ENCODE measurements around the gene RFNG.

The RFNG gene

DNA sequence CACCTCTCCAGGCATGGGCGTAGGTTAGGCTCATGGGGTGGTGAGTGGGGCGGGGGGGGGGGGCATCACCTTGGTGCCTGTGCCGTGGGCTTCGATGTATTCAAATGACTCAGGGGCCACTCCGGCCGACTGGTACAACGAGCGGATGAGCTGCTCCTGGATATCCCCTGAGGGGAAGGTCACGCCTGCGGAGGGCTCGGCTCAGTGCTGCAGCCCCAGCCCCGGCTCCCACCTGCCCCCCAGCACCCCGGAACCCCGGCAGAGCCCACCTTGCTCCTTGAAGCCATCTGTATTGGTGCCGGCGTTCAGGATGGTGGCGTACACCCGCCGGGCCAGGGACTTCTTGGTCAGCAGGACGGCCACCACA lies 41.0 kb upstream of the RFNG start:
- ChIA-PET POLR2A (no interaction called here), CTCF (no interaction called here)
- WGBS (ENCODE audit: insufficient coverage): 98% methylated on average over 18 of the region's 20 CpGs
- Histone ChIP-seq H3K9me3 (ENCODE audit: control extremely low read depth in 1 of 5, control insufficient read depth in 4 of 5, insufficient read depth in 2 of 5, low read depth in 1 of 5, low read length in 4 of 5) (no peaks in the 10 kb centered on the region), H3K27me3 (replicated peaks in 2 of 5; ENCODE audit: control insufficient read depth in 4 of 5, insufficient read depth in 5 of 5, low read length in 4 of 5) (no peaks in the 10 kb centered on the region), H3K4me1 (ENCODE audit: control extremely low read depth in 1 of 4, control insufficient read depth in 4 of 4, insufficient read depth in 4 of 4, low read length in 3 of 4) (peaks cover 0 to 20% (median 14%) of the 10 kb centered on the region in 4 experiments), H3K4me3 (ENCODE audit: control insufficient read depth in 1 of 7, extremely low read depth in 1 of 7, insufficient read depth in 4 of 7, low read depth in 2 of 7, low read length in 6 of 7) (no peak overlapping the region), H3K27ac (ENCODE audit: insufficient read depth in 1 of 2, low read depth in 1 of 2, low read length in 2 of 2, poor library complexity in 1 of 2, severe bottlenecking in 2 of 2) (no peak overlapping the region), H3K36me3 (ENCODE audit: control insufficient read depth in 4 of 4, insufficient read depth in 4 of 4, low read length in 3 of 4) (peaks cover 0 to 86% (median 55%) of the 10 kb centered on the region in 4 experiments)
- no peak for DNase-seq

DNA sequence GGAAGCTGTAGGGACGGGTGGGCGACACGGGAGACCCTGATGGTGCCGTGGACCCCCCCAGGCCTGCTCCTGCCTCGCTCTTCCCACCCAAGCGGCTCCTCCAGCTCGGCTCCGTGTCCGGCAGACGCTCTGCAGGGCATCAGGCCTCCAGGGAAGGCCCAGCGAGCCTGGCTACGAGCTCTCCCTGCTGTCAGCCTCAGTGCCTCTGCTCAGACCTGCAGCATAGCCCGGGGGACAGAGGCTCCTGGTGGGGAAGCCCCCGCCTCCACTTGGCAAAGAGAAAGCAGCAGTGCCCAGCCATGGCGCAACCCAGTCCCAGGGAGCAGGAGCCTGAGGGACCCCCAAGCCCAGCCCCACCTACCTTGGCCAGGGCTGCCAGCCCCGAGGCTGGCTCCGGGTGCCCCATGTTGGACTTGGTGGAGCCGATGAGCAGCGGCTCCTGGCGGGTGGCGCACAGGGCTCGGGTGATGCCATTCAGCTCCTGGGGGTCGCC lies 40.5 kb upstream of the RFNG start:
- CTCF ChIA-PET: no interaction called here
- peaks cover 0 to 91% (median 59%) of the 10 kb centered on the region in 4 experiments for H3K36me3 ChIP-seq (ENCODE audit: control insufficient read depth in 4 of 4, insufficient read depth in 4 of 4, low read length in 3 of 4)
- no peak for DNase-seq
- H3K4me3 ChIP-seq (ENCODE audit: control insufficient read depth in 1 of 7, extremely low read depth in 1 of 7, insufficient read depth in 4 of 7, low read depth in 2 of 7, low read length in 6 of 7): no peak overlapping the region
- H3K27me3 ChIP-seq (replicated peaks in 2 of 5; ENCODE audit: control insufficient read depth in 4 of 5, insufficient read depth in 5 of 5, low read length in 4 of 5): no peaks in the 10 kb centered on the region
- POLR2A ChIA-PET: no interaction called here
- WGBS (ENCODE audit: insufficient coverage): 96% methylated on average over 18 of the region's 23 CpGs
- H3K27ac ChIP-seq (ENCODE audit: insufficient read depth in 1 of 2, low read depth in 1 of 2, low read length in 2 of 2, poor library complexity in 1 of 2, severe bottlenecking in 2 of 2): no peak overlapping the region
- no peaks in the 10 kb centered on the region for H3K9me3 ChIP-seq (ENCODE audit: control extremely low read depth in 1 of 5, control insufficient read depth in 4 of 5, insufficient read depth in 2 of 5, low read depth in 1 of 5, low read length in 4 of 5)
- H3K4me1 ChIP-seq (ENCODE audit: control extremely low read depth in 1 of 4, control insufficient read depth in 4 of 4, insufficient read depth in 4 of 4, low read length in 3 of 4): peaks cover 0 to 19% (median 10%) of the 10 kb centered on the region in 4 experiments

DNA sequence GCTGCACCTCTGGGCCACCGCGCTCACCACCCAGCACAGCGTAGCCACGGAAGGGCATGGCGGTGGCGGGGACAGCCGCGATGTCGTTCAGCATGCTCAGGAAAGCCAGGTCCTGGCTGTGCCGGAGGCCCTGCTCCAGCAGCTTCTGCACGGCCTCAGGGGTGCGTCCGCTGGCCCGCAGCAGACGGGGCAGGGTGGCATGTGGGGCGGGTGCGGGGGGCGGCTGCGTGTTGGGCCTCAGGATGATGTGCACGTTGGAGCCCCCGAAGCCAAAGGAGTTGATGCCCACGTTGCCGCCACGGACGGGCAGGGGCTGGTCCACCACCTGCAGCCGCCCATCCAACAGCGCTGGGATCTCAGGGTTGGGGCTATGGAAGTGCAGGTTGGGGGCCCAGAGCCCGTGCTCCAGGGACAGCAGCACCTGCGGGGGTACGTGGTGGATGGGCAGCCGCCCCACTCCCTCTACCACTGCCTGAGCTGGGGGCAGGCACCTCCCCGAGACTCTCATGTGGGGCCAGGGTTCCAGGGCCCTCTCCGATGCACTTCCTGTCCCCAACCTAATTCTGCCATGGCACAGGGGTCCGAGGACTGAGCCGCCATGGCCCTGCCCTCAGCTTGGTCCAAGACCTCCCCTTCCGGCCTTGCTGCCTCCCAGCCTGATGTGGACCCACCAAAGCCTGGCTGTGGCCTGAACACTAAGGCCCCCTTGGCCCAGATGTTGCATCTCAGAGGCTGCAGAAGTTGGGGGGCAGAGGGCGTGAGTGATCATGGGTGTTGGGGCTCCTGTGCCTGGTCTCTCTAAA lies 39.9 kb upstream of the RFNG start:
- no peak for DNase-seq
- ChIA-PET CTCF (no interaction called here), POLR2A (no interaction called here)
- Histone ChIP-seq H3K27me3 (replicated peaks in 2 of 5; ENCODE audit: control insufficient read depth in 4 of 5, insufficient read depth in 5 of 5, low read length in 4 of 5) (no peaks in the 10 kb centered on the region), H3K9me3 (ENCODE audit: control extremely low read depth in 1 of 5, control insufficient read depth in 4 of 5, insufficient read depth in 2 of 5, low read depth in 1 of 5, low read length in 4 of 5) (no peaks in the 10 kb centered on the region), H3K4me3 (ENCODE audit: control insufficient read depth in 1 of 7, extremely low read depth in 1 of 7, insufficient read depth in 4 of 7, low read depth in 2 of 7, low read length in 6 of 7) (no peak overlapping the region), H3K4me1 (ENCODE audit: control extremely low read depth in 1 of 4, control insufficient read depth in 4 of 4, insufficient read depth in 4 of 4, low read length in 3 of 4) (peaks cover 0 to 13% (median 3%) of the 10 kb centered on the region in 4 experiments), H3K36me3 (ENCODE audit: control insufficient read depth in 4 of 4, insufficient read depth in 4 of 4, low read length in 3 of 4) (peaks cover 0 to 94% (median 64%) of the 10 kb centered on the region in 4 experiments), H3K27ac (ENCODE audit: insufficient read depth in 1 of 2, low read depth in 1 of 2, low read length in 2 of 2, poor library complexity in 1 of 2, severe bottlenecking in 2 of 2) (no peak overlapping the region)
- WGBS (ENCODE audit: insufficient coverage): 98% methylated on average over 36 of the region's 37 CpGs

DNA sequence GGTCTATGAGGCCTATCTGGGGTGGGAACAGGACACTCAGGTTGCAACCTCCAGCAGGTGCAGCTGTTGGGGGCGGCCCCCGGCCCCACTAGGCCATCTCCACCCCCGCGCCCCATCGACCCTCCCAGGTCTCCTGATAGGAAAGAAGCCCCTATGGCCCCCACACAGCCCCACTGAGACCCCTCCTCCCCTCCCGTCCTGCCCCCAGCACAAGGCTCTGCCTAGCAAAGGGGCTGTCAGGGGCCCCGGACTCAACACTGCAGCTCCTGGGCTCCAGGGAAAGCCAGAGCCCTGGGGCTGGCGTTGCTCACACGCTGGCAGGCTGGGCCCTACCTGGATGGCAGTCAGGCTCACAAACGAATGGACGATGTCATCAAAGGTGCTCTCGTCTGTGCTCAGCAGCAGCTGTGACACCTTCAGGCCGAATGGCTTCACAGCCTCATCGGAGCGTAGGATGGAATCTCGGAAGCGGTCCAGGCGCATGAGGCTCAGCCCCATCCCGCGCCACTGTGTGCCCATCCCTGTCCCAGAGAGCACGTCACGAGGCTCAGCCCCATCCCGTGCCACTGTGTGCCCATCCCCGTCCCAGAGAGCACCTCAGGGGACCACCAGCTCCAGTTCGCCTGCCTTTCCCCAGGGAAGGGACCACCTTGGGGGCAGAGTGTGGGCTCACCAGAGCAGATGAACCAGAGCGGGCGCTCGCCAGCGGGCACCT lies 39.1 kb upstream of the RFNG start:
- no peaks in the 10 kb centered on the region for H3K9me3 ChIP-seq (ENCODE audit: control extremely low read depth in 1 of 5, control insufficient read depth in 4 of 5, insufficient read depth in 2 of 5, low read depth in 1 of 5, low read length in 4 of 5)
- CTCF ChIA-PET: no interaction called here
- peaks cover 0 to 94% (median 65%) of the 10 kb centered on the region in 4 experiments for H3K36me3 ChIP-seq (ENCODE audit: control insufficient read depth in 4 of 4, insufficient read depth in 4 of 4, low read length in 3 of 4)
- no peaks in the 10 kb centered on the region for H3K27me3 ChIP-seq (replicated peaks in 2 of 5; ENCODE audit: control insufficient read depth in 4 of 5, insufficient read depth in 5 of 5, low read length in 4 of 5)
- peaks cover 0 to 5% (median 0%) of the 10 kb centered on the region in 4 experiments for H3K4me1 ChIP-seq (ENCODE audit: control extremely low read depth in 1 of 4, control insufficient read depth in 4 of 4, insufficient read depth in 4 of 4, low read length in 3 of 4)
- no peak for DNase-seq
- POLR2A ChIA-PET: interaction anchor here (0.6 to 0.9 kb wide), 2 partner anchors 10 to 390 kb away, joined by 3 read pairs; no protein-coding TSS in a partner anchor
- WGBS (ENCODE audit: insufficient coverage): 98% methylated on average over 23 of the region's 29 CpGs
- H3K27ac ChIP-seq (ENCODE audit: insufficient read depth in 1 of 2, low read depth in 1 of 2, low read length in 2 of 2, poor library complexity in 1 of 2, severe bottlenecking in 2 of 2): no peak overlapping the region
- H3K4me3 ChIP-seq (ENCODE audit: control insufficient read depth in 1 of 7, extremely low read depth in 1 of 7, insufficient read depth in 4 of 7, low read depth in 2 of 7, low read length in 6 of 7): no peak overlapping the region

DNA sequence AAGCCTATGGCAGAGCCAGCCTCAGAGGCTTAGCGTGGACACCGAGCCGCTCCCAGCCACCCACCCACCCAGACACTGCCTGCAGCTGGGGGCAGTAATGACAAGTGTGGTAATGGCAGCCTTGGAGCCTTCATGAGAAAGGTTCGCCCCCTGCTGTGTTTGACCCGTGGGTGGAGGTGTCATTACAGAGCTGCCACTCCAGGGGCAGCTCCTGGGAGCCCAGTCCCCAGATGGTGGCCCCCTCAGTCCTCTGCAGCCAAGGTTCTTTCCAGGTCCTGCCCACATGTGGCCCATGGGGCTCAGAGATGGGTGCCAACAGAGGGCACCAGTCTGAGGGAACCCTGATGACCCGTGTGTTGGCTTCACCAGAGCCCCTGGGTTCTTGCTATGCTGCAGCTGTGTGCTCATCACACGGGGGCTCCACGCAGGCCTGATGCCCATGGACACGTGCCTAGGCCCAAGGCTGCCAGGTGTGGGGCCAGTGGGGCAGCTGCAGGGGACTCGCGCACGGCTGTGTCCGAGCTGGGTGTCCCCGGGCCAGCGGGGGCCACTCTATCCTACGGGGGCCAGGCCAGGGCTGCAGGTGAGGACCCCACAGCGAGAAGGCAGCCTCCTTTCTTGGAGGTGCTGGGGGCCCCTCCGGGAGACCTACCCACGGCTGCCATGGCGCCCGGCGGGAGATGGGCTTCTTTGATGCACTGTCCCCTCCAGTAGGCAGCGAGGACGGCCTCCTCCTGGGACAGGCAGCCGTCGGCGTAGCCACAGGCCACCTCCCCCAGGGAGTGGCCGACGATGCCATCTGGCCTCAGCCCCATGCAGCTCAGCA lies 38.3 kb upstream of the RFNG start:
- WGBS (ENCODE audit: insufficient coverage): 95% methylated on average over 27 of the region's 29 CpGs
- H3K27ac ChIP-seq (ENCODE audit: insufficient read depth in 1 of 2, low read depth in 1 of 2, low read length in 2 of 2, poor library complexity in 1 of 2, severe bottlenecking in 2 of 2): no peak overlapping the region
- no peaks in the 10 kb centered on the region for H3K4me1 ChIP-seq (ENCODE audit: control extremely low read depth in 1 of 4, control insufficient read depth in 4 of 4, insufficient read depth in 4 of 4, low read length in 3 of 4)
- CTCF ChIA-PET: no interaction called here
- no peaks in the 10 kb centered on the region for H3K27me3 ChIP-seq (replicated peaks in 2 of 5; ENCODE audit: control insufficient read depth in 4 of 5, insufficient read depth in 5 of 5, low read length in 4 of 5)
- H3K36me3 ChIP-seq (ENCODE audit: control insufficient read depth in 4 of 4, insufficient read depth in 4 of 4, low read length in 3 of 4): peaks cover 0 to 94% (median 64%) of the 10 kb centered on the region in 4 experiments
- POLR2A ChIA-PET: interaction anchor here (0.5 to 0.9 kb wide), 3 partner anchors 9 to 391 kb away, joined by 3 to 4 read pairs (median 3); no protein-coding TSS in a partner anchor
- H3K9me3 ChIP-seq (ENCODE audit: control extremely low read depth in 1 of 5, control insufficient read depth in 4 of 5, insufficient read depth in 2 of 5, low read depth in 1 of 5, low read length in 4 of 5): no peaks in the 10 kb centered on the region
- DNase-seq: no peak
- H3K4me3 ChIP-seq (ENCODE audit: control insufficient read depth in 1 of 7, extremely low read depth in 1 of 7, insufficient read depth in 4 of 7, low read depth in 2 of 7, low read length in 6 of 7): no peak overlapping the region

DNA sequence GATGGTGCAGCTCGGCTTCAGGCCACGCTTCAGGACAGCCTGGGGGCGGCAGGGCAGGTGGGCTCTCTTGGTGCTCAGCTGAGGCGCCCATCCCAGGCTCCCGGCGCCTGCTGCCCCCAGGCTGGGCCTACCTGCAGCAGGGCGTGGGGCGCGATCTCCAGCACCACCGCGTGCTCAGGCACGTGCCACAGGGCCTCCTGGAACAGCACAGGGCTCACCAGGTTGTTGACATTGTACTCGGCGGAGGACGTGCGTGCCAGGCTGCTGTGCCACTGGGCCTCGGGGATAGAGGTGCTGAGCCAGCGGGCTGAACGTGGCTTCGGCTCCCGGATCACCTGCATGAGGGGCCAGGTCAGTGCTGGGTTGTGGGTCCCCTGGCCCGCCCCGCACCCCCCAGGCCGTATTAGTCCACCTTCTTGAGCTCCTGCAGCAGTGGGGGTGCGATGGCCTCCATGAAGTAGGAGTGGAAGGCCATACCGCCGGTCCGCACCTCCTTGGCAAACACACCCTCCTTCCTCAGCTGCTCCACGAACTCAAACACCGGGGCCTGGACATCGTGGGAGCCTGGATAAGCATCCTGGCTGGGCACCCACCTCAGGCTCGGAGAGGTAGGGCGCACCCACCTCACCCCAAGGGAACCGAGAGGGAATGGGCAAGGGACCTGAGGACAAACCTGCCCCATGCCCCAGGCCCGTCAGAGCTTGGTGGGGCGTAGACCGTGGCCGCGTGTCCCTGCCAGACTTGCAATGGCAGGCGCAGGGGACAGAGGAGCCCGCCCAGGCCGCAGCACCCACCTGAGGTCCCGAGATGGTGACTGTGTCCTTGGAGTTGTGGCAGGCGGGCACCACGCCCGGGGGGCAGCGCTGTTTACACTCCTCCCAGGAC lies 37.5 kb upstream of the RFNG start:
- Histone ChIP-seq H3K27me3 (replicated peaks in 2 of 5; ENCODE audit: control insufficient read depth in 4 of 5, insufficient read depth in 5 of 5, low read length in 4 of 5) (no peaks in the 10 kb centered on the region), H3K27ac (ENCODE audit: insufficient read depth in 1 of 2, low read depth in 1 of 2, low read length in 2 of 2, poor library complexity in 1 of 2, severe bottlenecking in 2 of 2) (no peak overlapping the region), H3K4me1 (ENCODE audit: control extremely low read depth in 1 of 4, control insufficient read depth in 4 of 4, insufficient read depth in 4 of 4, low read length in 3 of 4) (no peaks in the 10 kb centered on the region), H3K4me3 (ENCODE audit: control insufficient read depth in 1 of 7, extremely low read depth in 1 of 7, insufficient read depth in 4 of 7, low read depth in 2 of 7, low read length in 6 of 7) (no peak overlapping the region), H3K36me3 (ENCODE audit: control insufficient read depth in 4 of 4, insufficient read depth in 4 of 4, low read length in 3 of 4) (peaks cover 0 to 99% (median 67%) of the 10 kb centered on the region in 4 experiments), H3K9me3 (ENCODE audit: control extremely low read depth in 1 of 5, control insufficient read depth in 4 of 5, insufficient read depth in 2 of 5, low read depth in 1 of 5, low read length in 4 of 5) (no peaks in the 10 kb centered on the region)
- no peak for DNase-seq
- ChIA-PET POLR2A (interaction anchor here (0.5 kb wide), 1 partner anchor 114 kb away, joined by 4 read pairs; no protein-coding TSS in a partner anchor), CTCF (no interaction called here)
- WGBS (ENCODE audit: insufficient coverage): 97% methylated on average over 42 of the region's 47 CpGs
